HepG2 (cell line): ENCODE measurements around the gene PHB1. TPM values are rescaled to one million over a fixed set of nuclear protein-coding genes. Genes with fewer than 3 reads are reported as not detected.
A peak's percentile ranks its signal among the peaks of the same experiment; 100 is the strongest.

Source experiments
- ELF4 ChIP-seq: sonication (generic); formaldehyde crosslinking; IDR thresholded peaks from 2 replicates; pipeline ENCODE4 v1.5.0; 2020; ENCODE audit warnings: missing genetic modification reagents, mild to moderate bottlenecking, moderate library complexity, borderline replicate concordance
- GABPB1 ChIP-seq: IDR thresholded peaks from 2 replicates; pipeline ENCODE4 v1.6.1; 2016; ENCODE audit warnings: mild to moderate bottlenecking, missing genetic modification reagents, moderate library complexity, missing compliant biosample characterization
- GMEB1 ChIP-seq: sonication (generic); formaldehyde crosslinking; IDR thresholded peaks from 2 replicates; pipeline ENCODE4 v1.5.1; 2020; ENCODE audit warnings: missing genetic modification reagents, mild to moderate bottlenecking, borderline replicate concordance
- HNRNPK ChIP-seq: fragments of 200-400 bp; formaldehyde crosslinking; IDR thresholded peaks from 2 replicates; pipeline ENCODE4 v1.6.1; 2018; ENCODE audit warnings: low read length, low read depth, moderate library complexity, mild to moderate bottlenecking; ENCODE audit not compliant: poor library complexity, severe bottlenecking
- IRF2 ChIP-seq: IDR thresholded peaks from 2 replicates; pipeline ENCODE4 v1.6.1; 2018; ENCODE audit warnings: missing genetic modification reagents, missing compliant biosample characterization
- MYC ChIP-seq: sonication (generic); formaldehyde crosslinking; IDR thresholded peaks from 2 replicates; pipeline ENCODE4 v1.9.0; 2021; ENCODE audit warnings: missing genetic modification reagents, borderline replicate concordance
- RARG ChIP-seq: sonication (generic); formaldehyde crosslinking; IDR thresholded peaks from 2 replicates; pipeline ENCODE4 v1.4.0; 2020; ENCODE audit warnings: low read depth, mild to moderate bottlenecking, missing genetic modification reagents
- SP1 ChIP-seq, 2 experiments: fragments of 450-650 bp in 1 of 2; sonication (generic) in 1 of 2; formaldehyde crosslinking in 1 of 2; IDR thresholded peaks; 2 replicates each; pipeline versions ENCODE4 v1.4.0 to v1.6.1; 2016 to 2020; ENCODE audit warnings: missing genetic modification reagents in 1 of 2
- ZBTB14 ChIP-seq: sonication (generic); formaldehyde crosslinking; IDR thresholded peaks from 2 replicates; pipeline ENCODE4 v1.4.0; 2020; ENCODE audit warnings: missing genetic modification reagents
- ZBTB3 ChIP-seq: sonication (generic); formaldehyde crosslinking; IDR thresholded peaks from 2 replicates; pipeline ENCODE4 v1.4.0; 2020; ENCODE audit warnings: low read depth, mild to moderate bottlenecking, moderate library complexity, missing genetic modification reagents, borderline replicate concordance
- ZNF225 ChIP-seq: sonication (generic); formaldehyde crosslinking; IDR thresholded peaks from 2 replicates; pipeline ENCODE4 v1.4.0; 2020; ENCODE audit warnings: mild to moderate bottlenecking, missing genetic modification reagents
- ZNF232 ChIP-seq: sonication (generic); formaldehyde crosslinking; IDR thresholded peaks from 2 replicates; pipeline ENCODE4 v1.4.0; 2020; ENCODE audit warnings: missing genetic modification reagents, borderline replicate concordance
- ZNF790 ChIP-seq: sonication (generic); formaldehyde crosslinking; IDR thresholded peaks from 2 replicates; pipeline ENCODE4 v1.8.0; 2022; ENCODE audit warnings: missing genetic modification reagents, mild to moderate bottlenecking, borderline replicate concordance
- polyA plus RNA-seq, 8 experiments: library from polyadenylated mRNA; depleted of rRNA in 3 of 8; stranded (reverse) in 7 of 8; unstranded in 1 of 8; fragments of >200 nt; fragmentation: Illumina TruSeq in 4 of 8; extraction: Trizol in 4 of 8; gene quantifications; 2 replicates each; pipeline versions ENCODE4 v1.2.1 to v1.2.3, GENCODE V29; 2011 to 2016; ENCODE audit warnings: low read depth in 4 of 8, missing spikeins in 1 of 8, mixed read lengths in 1 of 8; ENCODE audit not compliant: insufficient read depth in 1 of 8
- total RNA-seq, 5 experiments: library from RNA; depleted of rRNA; stranded (reverse); fragments of >200 nt; fragmentation: Illumina TruSeq; extraction: Trizol; gene quantifications; 2 replicates each; pipeline ENCODE4 v1.2.3, GENCODE V29; 2016; ENCODE audit warnings: low read depth in 1 of 5
- TF ChIP-seq, protein P1 (sequence below): sonication (generic); formaldehyde crosslinking; IDR thresholded peaks from 2 replicates; pipeline ENCODE4 v1.4.0; 2020; ENCODE audit warnings: missing genetic modification reagents
- TF ChIP-seq, protein P2 (sequence below): sonication (generic); formaldehyde crosslinking; IDR thresholded peaks from 2 replicates; pipeline ENCODE4 v1.8.0; 2022; ENCODE audit warnings: missing genetic modification reagents, mild to moderate bottlenecking, moderate library complexity, borderline replicate concordance
- TF ChIP-seq, protein P3 (sequence below): sonication (generic); formaldehyde crosslinking; IDR thresholded peaks from 2 replicates; pipeline ENCODE4 v1.4.0; 2020; ENCODE audit warnings: missing genetic modification reagents, borderline replicate concordance

PHB1 gene
- total and polyA plus RNA-seq, 2 of the 13 experiments (the other 11 are each of a cell fraction or from before 2014, with no cell fraction given) = 515 to 688 TPM

- TF ChIP-seq HNRNPK = no peak
- TF ChIP-seq MYC (CRISPR knock-in tag) = peak; percentile 43; the same call in 1 of the 2 replicates
- TF ChIP-seq GMEB1 (CRISPR knock-in tag) = peak; percentile 51; the same call in 1 of the 2 replicates
- TF ChIP-seq RARG (CRISPR knock-in tag) = no peak
- TF ChIP-seq ZNF225 (CRISPR knock-in tag) = no peak
- TF ChIP-seq, protein P1, sequence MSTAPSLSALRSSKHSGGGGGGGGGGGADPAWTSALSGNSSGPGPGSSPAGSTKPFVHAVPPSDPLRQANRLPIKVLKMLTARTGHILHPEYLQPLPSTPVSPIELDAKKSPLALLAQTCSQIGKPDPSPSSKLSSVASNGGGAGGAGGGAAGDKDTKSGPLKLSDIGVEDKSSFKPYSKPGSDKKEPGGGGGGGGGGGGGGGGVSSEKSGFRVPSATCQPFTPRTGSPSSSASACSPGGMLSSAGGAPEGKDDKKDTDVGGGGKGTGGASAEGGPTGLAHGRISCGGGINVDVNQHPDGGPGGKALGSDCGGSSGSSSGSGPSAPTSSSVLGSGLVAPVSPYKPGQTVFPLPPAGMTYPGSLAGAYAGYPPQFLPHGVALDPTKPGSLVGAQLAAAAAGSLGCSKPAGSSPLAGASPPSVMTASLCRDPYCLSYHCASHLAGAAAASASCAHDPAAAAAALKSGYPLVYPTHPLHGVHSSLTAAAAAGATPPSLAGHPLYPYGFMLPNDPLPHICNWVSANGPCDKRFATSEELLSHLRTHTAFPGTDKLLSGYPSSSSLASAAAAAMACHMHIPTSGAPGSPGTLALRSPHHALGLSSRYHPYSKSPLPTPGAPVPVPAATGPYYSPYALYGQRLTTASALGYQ = no peak
- TF ChIP-seq ZNF232 (CRISPR knock-in tag) = no peak
- TF ChIP-seq SP1 (IDR thresholded peaks at IDR 0.05) = no peak
- 0 out of 2 replicates have a peak, but pooled peaks have one; percentile 40 for TF ChIP-seq SP1 (CRISPR knock-in tag; IDR thresholded peaks at IDR 0.05)
- TF ChIP-seq, protein P2, sequence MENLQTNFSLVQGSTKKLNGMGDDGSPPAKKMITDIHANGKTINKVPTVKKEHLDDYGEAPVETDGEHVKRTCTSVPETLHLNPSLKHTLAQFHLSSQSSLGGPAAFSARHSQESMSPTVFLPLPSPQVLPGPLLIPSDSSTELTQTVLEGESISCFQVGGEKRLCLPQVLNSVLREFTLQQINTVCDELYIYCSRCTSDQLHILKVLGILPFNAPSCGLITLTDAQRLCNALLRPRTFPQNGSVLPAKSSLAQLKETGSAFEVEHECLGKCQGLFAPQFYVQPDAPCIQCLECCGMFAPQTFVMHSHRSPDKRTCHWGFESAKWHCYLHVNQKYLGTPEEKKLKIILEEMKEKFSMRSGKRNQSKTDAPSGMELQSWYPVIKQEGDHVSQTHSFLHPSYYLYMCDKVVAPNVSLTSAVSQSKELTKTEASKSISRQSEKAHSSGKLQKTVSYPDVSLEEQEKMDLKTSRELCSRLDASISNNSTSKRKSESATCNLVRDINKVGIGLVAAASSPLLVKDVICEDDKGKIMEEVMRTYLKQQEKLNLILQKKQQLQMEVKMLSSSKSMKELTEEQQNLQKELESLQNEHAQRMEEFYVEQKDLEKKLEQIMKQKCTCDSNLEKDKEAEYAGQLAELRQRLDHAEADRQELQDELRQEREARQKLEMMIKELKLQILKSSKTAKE (CRISPR knock-in tag) = peak; percentile 15; the same call in 1 of the 2 replicates
- peak; percentile 90 for TF ChIP-seq ZBTB14 (CRISPR knock-in tag)
- peak; percentile 73; the same call in 1 of the 2 replicates for TF ChIP-seq ZNF790 (CRISPR knock-in tag)
- TF ChIP-seq GABPB1 (CRISPR knock-in tag) = peak; percentile 61; the same call in 1 of the 2 replicates
- no peak for TF ChIP-seq ELF4 (CRISPR knock-in tag)
- TF ChIP-seq, protein P3, sequence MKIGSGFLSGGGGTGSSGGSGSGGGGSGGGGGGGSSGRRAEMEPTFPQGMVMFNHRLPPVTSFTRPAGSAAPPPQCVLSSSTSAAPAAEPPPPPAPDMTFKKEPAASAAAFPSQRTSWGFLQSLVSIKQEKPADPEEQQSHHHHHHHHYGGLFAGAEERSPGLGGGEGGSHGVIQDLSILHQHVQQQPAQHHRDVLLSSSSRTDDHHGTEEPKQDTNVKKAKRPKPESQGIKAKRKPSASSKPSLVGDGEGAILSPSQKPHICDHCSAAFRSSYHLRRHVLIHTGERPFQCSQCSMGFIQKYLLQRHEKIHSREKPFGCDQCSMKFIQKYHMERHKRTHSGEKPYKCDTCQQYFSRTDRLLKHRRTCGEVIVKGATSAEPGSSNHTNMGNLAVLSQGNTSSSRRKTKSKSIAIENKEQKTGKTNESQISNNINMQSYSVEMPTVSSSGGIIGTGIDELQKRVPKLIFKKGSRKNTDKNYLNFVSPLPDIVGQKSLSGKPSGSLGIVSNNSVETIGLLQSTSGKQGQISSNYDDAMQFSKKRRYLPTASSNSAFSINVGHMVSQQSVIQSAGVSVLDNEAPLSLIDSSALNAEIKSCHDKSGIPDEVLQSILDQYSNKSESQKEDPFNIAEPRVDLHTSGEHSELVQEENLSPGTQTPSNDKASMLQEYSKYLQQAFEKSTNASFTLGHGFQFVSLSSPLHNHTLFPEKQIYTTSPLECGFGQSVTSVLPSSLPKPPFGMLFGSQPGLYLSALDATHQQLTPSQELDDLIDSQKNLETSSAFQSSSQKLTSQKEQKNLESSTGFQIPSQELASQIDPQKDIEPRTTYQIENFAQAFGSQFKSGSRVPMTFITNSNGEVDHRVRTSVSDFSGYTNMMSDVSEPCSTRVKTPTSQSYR (CRISPR knock-in tag) = peak; percentile 66; the same call in 1 of the 2 replicates
- no peak for TF ChIP-seq ZBTB3 (CRISPR knock-in tag)
- TF ChIP-seq IRF2 (CRISPR knock-in tag) = 0 out of 2 replicates have a peak, but pooled peaks have one; percentile 30
These were observed 52.6 kb downstream of the PHB1 start, which contains the start of gene ZNF652 (continued) for GRCh38 chr17:49361902-49362722.
